ENCODE measurements around the gene UNKL. TPM values are rescaled to one million over a fixed set of nuclear protein-coding genes. Genes with fewer than 3 reads are reported as not detected.

The UNKL gene
- total RNA-seq, 1 experiment from 2014 or later, result 17.7 TPM

DNA sequence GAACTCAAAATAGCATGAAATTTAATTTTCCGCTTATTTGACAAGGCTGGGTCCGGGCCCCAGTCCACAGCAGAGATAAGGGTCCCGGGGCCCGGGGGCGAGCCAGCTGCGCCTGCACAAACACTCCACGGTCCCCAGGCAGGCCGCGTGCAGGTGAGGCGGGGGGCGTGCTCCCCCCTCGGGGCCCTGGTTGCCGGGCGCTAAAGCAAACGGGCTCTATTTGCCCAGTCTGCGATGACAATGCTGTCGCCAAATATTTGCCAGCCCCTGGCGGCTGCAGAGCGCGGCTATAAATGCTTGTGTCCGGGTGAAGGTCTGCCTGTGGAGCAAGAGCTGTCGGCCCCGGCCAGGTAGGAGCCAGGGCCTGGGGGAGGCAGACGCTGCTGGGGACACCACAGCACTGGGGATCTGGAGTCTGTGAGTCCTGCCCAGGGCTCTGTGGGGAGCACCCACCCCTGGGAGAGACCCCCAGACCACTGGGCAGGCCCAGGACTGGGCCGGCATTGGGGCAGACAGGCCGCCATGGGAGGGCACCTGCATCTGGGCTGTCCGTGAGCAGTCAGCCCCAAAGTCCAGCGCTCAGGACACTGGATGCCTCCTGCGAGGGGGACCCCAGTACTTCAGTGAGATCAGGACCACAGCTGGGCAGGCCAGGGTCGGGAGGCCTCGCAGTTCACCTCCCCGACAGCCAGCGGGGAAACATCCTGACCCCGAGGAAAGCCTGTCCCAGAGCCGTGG lies 16.4 kb upstream of the UNKL start, which contains the start of gene PERCC1:
Gene PERCC1, plus strand, starts transcription at position 320 of the 738 bp plus-strand sequence. CDS start 1,516 bp downstream, outside the sequence.
- Histone ChIP-seq H3K9me3 (replicated peaks) (no peaks in the 10 kb centered on the region), H3K4me1 (replicated peaks) (no peaks in the 10 kb centered on the region), H3K27me3 (replicated peaks) (peaks cover 23% of the 10 kb centered on the region), H3K36me3 (no peaks in the 10 kb centered on the region), H3K27ac (no peak within 1 kb of the TSS), H3K4me3 (no peak within 1 kb of the TSS)
- no peak for DNase-seq (ENCODE audit: low read depth in 1 of 2, low spot score in 2 of 2)

DNA sequence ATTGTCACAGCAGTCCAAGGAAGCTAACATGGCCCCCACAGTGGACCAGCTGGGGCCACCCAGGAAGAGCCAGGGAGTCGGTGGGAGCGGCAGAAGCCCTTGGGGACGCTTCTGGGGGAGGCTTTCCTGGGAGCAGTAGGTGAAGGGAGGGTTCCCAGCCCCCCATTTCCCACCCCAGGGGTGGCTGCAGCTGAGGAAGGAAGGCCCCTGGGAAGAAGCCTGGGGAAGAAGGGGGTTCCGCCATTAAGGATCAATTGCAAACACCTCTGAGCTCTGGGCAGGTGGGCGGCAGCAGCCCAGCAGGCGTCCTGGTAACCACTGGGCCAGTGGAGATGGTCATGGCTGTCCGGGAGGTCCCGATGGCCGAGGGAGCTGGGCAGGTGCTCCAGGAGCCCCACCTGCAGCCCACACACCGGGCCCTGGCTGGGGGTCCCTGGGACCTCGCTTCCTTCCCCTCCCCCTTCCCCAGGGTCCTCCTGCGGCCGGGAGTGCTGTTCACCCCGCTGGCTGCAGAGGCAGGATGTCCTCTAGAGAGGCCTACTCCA lies 15.8 kb upstream of the UNKL start:
- Histone ChIP-seq H3K27ac (no peak overlapping the region), H3K4me3 (no peak overlapping the region)

DNA sequence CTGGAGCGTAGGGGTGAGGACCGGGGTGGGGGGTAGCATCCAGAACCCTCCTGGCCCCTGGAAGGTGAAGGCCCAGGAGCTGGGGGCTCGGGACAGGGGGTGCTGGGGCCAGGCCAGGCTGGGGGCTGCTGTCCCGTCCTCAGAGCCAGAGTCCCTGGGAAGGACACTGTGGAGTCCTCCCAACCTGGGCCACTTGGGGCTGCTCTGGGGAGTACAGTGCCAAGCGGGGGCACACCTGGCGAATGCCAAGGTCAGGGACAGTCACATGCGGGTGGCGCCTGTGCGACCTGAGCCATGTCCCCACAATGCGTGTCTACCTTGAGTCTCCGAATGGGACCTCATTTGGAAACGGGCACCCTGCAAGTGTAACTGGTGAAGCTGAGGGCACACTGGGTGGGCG lies 15.1 kb upstream of the UNKL start:
- no peak overlapping the region for H3K27ac ChIP-seq
- no peaks in the 10 kb centered on the region for H3K9me3 ChIP-seq (replicated peaks)
- no peaks in the 10 kb centered on the region for H3K36me3 ChIP-seq
- no peaks in the 10 kb centered on the region for H3K4me1 ChIP-seq (replicated peaks)
- DNase-seq (ENCODE audit: low read depth in 1 of 2, low spot score in 2 of 2), result no peak
- H3K27me3 ChIP-seq (replicated peaks), result peaks cover 23% of the 10 kb centered on the region
- H3K4me3 ChIP-seq, result no peak overlapping the region

More for the DNA sequence above, 15.8 kb upstream of the UNKL start:
- H3K4me1 ChIP-seq (replicated peaks), result no peaks in the 10 kb centered on the region
- peaks cover 23% of the 10 kb centered on the region for H3K27me3 ChIP-seq (replicated peaks)
- H3K36me3 ChIP-seq, result no peaks in the 10 kb centered on the region
- H3K9me3 ChIP-seq (replicated peaks), result no peaks in the 10 kb centered on the region
- no peak for DNase-seq (ENCODE audit: low read depth in 1 of 2, low spot score in 2 of 2)

DNA sequence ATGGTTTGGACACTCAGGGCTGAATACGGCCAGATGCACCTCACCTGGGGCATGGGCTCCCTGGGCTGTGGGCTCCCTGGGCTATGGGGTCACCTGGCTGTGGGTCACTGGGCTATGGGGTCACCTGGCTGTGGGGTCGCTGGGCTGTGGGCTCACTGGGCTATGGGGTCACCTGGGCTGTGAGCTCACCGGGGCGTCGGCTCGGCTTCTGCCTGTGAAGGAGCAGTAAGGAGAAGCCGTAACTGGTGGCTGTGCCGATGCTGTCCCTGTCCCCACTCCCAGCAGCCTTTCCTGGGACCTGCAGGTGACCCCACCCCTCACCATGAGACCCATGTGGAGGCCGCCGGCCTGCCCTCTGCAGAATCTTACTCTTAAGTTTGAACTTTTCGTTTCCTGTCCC lies 14.5 kb upstream of the UNKL start:
- no peak for DNase-seq (ENCODE audit: low read depth in 1 of 2, low spot score in 2 of 2)
- no peak overlapping the region for H3K27ac ChIP-seq
- no peaks in the 10 kb centered on the region for H3K9me3 ChIP-seq (replicated peaks)
- H3K36me3 ChIP-seq, result no peaks in the 10 kb centered on the region
- H3K4me1 ChIP-seq (replicated peaks), result no peaks in the 10 kb centered on the region
- H3K4me3 ChIP-seq, result no peak overlapping the region
- H3K27me3 ChIP-seq (replicated peaks), result peaks cover 23% of the 10 kb centered on the region

DNA sequence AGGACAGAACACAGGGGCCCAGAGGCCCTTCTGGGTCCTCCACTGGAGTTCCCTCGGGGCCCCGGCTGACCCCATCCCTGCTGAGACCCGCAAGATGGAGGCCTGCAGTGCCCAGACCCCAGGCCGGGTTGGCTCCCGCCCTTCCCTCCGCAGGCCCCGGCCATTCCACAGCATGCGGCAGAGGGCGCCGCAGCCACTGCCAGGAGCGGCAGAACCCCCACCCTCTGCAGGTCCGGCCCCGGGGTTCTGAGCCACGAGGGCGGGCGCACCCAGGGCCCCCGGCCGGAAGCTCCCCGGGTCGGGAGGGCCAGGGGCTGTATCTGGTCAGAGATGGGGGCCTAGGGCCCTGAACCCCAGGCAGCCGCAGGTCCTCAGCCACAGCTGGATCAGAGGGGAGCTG lies 14.0 kb upstream of the UNKL start:
- H3K4me1 ChIP-seq (replicated peaks), result no peaks in the 10 kb centered on the region
- peaks cover 23% of the 10 kb centered on the region for H3K27me3 ChIP-seq (replicated peaks)
- no peaks in the 10 kb centered on the region for H3K9me3 ChIP-seq (replicated peaks)
- no peak overlapping the region for H3K4me3 ChIP-seq
- no peak overlapping the region for H3K27ac ChIP-seq
- H3K36me3 ChIP-seq, result no peaks in the 10 kb centered on the region
- no peak for DNase-seq (ENCODE audit: low read depth in 1 of 2, low spot score in 2 of 2)

DNA sequence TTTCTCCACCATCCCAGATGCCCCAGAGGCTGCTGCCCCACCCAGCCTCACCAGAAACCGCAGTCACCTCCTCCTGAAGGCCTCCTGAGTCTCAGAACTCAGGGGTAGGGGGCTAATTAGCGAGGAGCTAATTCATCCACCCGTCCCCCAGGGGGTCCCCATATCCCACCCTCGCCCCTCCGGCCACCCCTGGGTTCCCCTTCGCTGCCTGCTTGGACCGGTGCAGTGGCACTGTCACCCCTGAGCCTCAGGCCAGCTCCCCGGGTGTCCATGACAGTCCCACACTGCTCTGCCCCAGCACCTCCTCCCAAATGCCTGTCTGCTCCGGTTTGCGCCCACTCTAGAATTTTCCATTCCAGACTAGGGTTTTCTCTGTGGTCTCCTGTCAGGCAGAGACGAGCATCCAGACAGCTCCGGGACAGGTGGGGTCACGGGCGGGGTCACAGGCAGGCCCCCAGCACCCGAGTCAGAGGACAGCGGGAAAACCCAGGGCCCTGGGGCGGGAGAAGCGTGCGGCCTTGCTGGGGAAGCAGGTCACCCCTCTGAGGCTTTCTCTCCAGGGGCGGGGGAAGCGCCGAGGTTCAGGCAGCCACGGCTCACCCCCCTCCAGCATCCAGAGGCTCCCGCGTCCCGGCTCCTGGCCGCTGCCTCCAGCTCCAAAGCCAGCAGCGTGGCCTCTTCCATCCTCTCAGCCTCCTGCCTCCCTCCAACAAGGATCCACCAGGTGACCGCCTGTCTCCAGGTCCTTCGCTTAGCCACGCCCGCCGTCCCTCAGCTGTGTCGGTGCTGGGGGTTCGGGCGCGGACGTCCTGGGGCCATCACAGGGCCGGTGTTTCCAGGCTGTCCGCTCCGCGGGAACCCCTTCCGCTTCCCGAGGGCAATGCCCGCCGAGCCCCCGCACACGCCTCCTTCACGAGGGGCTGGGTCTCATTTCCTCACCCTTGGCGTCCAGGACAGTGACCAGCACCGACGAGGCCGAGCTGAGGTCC lies 13.3 kb upstream of the UNKL start:
- DNase-seq (ENCODE audit: low read depth in 1 of 2, low spot score in 2 of 2), result no peak
- no peak overlapping the region for H3K27ac ChIP-seq
- no peak overlapping the region for H3K4me3 ChIP-seq
- H3K4me1 ChIP-seq (replicated peaks), result no peaks in the 10 kb centered on the region
- no peaks in the 10 kb centered on the region for H3K9me3 ChIP-seq (replicated peaks)
- peaks cover 16% of the 10 kb centered on the region; the same call in 1 of the 2 replicates for H3K27me3 ChIP-seq (replicated peaks)
- H3K36me3 ChIP-seq, result no peaks in the 10 kb centered on the region

DNA sequence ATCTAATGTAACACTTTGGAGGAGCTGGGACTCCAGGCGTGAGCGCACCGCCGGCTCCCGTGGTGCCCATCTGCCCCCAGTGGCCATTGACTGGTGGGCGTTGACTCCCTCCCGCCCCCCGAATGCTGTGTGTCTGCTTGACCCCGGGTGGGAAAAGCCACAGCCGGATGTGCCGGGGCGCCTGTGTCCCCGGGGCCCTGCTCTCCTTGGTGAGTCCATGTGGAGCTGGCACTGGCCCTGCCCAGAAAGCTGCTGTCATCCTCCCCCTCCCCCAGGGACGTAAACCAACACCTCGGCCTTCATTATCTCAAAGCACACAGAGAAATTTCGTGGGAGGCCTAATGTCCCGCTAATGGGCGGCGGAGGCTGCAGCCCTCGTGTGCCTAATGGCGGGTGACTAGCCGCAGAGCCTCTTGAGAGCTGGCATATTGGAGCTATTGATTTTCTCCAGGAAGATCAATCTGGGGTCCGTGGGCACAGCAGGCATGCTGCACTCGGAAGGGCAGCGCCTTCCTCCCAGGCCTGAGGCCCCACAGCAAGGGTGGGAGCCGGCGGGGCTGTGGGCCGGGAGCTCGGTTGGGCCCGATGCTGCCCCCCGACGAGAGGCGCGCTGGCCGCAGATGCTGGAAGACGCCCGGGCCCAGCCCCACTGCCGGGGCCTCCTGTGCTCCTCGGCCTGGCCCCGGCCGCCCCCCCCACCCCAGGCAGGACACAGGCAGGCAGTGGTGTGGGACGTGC lies 12.4 kb upstream of the UNKL start:
- H3K27me3 ChIP-seq (replicated peaks), result peaks cover 8% of the 10 kb centered on the region; the same call in 1 of the 2 replicates
- H3K4me3 ChIP-seq, result no peak overlapping the region
- H3K4me1 ChIP-seq (replicated peaks), result no peaks in the 10 kb centered on the region
- H3K27ac ChIP-seq, result no peak overlapping the region
- no peak for DNase-seq (ENCODE audit: low read depth in 1 of 2, low spot score in 2 of 2)
- peaks cover 5% of the 10 kb centered on the region; the same call in 1 of the 2 replicates for H3K9me3 ChIP-seq (replicated peaks)
- H3K36me3 ChIP-seq, result no peaks in the 10 kb centered on the region

DNA sequence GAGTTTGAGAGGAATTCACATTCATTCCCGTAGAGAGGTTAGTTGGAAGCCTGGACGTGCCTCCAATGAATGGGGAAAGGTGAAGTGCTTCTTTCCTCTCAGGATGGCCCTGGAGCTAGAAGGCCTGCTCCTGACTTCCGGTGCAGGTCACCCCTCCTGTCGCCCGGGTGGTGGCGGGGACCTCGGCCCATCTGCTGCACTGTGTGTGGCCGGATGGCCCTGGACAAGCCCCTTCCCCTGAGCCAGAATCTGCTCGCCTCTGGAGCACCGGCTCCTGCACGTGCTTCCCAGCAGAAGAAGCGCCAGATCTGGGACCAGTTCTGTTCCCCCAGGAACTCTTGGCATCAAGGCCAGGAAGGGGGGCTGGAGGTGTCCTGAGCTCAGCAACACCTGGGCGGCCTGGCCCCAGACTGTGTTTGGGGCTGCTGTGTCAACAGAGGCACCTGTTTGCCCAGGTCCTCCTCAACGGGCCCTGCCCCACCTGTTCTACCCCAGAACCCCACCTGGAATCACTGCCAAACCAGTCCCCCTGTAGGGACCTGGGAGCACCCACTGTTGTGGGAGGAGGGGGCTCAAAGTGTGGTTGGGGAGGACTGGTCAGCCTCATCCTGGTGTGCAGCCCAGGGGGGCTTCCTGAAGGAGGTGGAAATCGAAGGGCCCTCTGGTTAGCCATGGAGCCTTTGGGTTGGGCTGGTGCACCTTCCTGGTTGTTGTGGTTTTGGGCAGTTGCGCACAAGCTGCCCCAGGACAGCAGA lies 11.3 kb upstream of the UNKL start:
- no peak overlapping the region for H3K4me3 ChIP-seq
- DNase-seq (ENCODE audit: low read depth in 1 of 2, low spot score in 2 of 2), result no peak
- H3K9me3 ChIP-seq (replicated peaks), result peaks cover 5% of the 10 kb centered on the region; the same call in 1 of the 2 replicates
- H3K36me3 ChIP-seq, result no peaks in the 10 kb centered on the region
- H3K27me3 ChIP-seq (replicated peaks), result peaks cover 5% of the 10 kb centered on the region; the same call in 1 of the 2 replicates
- H3K4me1 ChIP-seq (replicated peaks), result no peaks in the 10 kb centered on the region; the same call in 1 of the 2 replicates
- no peak overlapping the region for H3K27ac ChIP-seq

DNA sequence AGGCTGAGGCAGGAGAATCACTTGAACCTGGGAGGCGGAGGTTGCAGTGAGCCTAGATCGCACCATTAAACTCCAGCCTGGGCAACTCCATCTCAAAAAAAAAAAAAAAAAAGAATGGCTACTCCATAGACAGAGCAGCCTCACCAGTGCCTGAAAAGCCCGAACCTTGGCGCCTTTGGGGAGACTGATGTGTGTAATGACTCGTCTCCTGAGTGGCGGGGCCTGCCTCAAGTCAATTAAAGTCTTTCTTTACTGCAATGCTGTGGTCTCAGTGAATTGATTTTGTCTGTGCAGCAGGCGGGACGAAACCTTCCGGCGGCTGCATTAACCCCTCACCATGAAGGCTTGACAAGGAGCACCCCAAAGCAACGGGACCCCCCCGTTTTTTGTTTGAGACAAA lies 9.5 kb upstream of the UNKL start:
- no peaks in the 10 kb centered on the region for H3K27me3 ChIP-seq (replicated peaks)
- peaks cover 5% of the 10 kb centered on the region; the same call in 1 of the 2 replicates for H3K9me3 ChIP-seq (replicated peaks)
- H3K4me3 ChIP-seq, result no peak overlapping the region
- H3K4me1 ChIP-seq (replicated peaks), result peaks cover 8% of the 10 kb centered on the region
- no peak for DNase-seq (ENCODE audit: low read depth in 1 of 2, low spot score in 2 of 2)
- H3K36me3 ChIP-seq, result peaks cover 13% of the 10 kb centered on the region
- no peak overlapping the region for H3K27ac ChIP-seq

DNA sequence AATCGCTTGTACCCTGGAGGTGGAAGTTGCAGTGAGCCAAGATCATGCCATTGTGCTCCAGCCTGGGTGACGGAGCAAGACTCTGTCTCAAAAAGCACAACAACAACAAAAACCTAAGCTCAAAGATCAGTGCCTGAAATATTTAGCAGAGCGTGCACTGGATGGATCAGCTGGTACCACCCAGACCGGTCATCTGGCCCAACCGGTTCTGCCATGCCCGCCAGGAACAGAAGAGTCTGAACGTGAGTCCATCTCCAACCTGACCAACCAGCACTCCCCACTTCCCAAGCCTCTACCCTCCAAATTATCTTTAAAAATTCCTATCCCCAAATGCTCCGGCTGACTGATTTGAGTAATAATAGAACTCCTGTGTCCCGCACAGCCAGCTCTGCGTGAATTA lies 7.6 kb upstream of the UNKL start:
- no peak for DNase-seq (ENCODE audit: low read depth in 1 of 2, low spot score in 2 of 2)
- Histone ChIP-seq H3K4me3 (no peak overlapping the region), H3K9me3 (replicated peaks) (peaks cover 5% of the 10 kb centered on the region; the same call in 1 of the 2 replicates), H3K4me1 (replicated peaks) (peaks cover 8% of the 10 kb centered on the region), H3K36me3 (peaks cover 23% of the 10 kb centered on the region), H3K27me3 (replicated peaks) (no peaks in the 10 kb centered on the region), H3K27ac (no peak overlapping the region)

DNA sequence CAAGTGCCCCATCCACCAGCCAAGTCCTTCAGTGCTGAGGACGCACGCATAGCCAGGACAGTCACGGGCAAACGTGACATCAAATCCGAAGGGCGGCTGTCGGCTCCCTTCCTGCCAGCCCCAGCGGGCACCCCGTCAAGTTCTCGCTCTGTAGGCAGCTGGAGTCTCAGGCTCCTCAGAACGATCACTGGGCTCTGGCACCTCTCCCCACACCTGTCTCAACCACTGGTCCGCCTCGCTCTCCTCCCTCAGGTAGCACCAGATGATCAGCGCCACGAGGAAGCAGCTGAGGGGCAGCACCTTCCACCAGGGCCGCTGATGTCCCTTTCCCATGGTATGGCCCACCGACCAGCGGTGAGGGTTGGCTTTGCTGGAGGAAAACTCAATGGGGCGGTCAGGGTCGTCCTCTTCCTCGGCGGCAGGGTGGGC lies 5.6 kb upstream of the UNKL start:
- H3K36me3 ChIP-seq, result peaks cover 23% of the 10 kb centered on the region
- H3K27ac ChIP-seq, result peak overlapping the region; percentile 44
- no peaks in the 10 kb centered on the region for H3K27me3 ChIP-seq (replicated peaks)
- H3K4me1 ChIP-seq (replicated peaks), result peaks cover 8% of the 10 kb centered on the region
- DNase-seq (ENCODE audit: low read depth in 1 of 2, low spot score in 2 of 2), result no peak
- peaks cover 5% of the 10 kb centered on the region; the same call in 1 of the 2 replicates for H3K9me3 ChIP-seq (replicated peaks)
- H3K4me3 ChIP-seq, result peak overlapping the region; percentile 89

DNA sequence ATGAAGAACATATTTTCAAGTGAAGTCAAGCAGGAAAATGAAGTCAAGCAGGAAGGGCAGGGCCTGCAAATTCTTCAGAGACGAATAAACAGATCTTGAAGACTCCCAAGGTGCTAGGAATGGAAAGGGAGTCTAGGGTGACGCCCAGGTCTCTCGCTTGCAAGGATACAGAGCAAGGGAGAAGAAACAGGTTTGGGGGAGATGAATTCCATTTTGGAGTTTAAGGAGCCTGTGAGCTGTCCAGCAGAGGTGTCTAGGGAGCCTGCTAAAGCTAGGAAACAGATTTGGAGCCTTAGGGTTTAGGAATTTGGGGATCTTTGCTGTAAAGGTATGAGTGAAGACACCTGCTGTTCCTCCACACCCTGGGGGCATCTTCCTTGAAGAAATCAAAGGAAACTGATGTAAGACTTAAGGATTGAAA lies 2.0 kb upstream of the UNKL start:
- no peak for DNase-seq (ENCODE audit: low read depth in 1 of 2, low spot score in 2 of 2)
- Histone ChIP-seq H3K9me3 (replicated peaks) (0 out of 2 replicates have a peak, but pooled peaks cover 3% of the 10 kb centered on the region), H3K4me1 (replicated peaks) (peaks cover 17% of the 10 kb centered on the region), H3K4me3 (no peak overlapping the region), H3K27me3 (replicated peaks) (no peaks in the 10 kb centered on the region), H3K27ac (no peak overlapping the region), H3K36me3 (peaks cover 28% of the 10 kb centered on the region)
